ENCODE results near the gene GTF2F1. TPM values are rescaled to one million over a fixed set of nuclear protein-coding genes. Genes with fewer than 3 reads are reported as not detected.

GTF2F1 gene
- total and polyA plus RNA-seq, 10 of the 15 experiments (the other 5 are each of a cell fraction or from before 2014, with no cell fraction given): 4.5 to 61.7 (median 48.5) TPM

- BruUV-seq (replicated peaks): no TSS peak
- H2AFZ ChIP-seq (ENCODE audit: control insufficient read depth, low read depth, low read length): no peak overlapping the region
- in situ Hi-C loops (cut with MboI): no loop called here
- H3K79me2 ChIP-seq (ENCODE audit: control insufficient read depth, insufficient read depth, low read length): peaks cover 11% of the 10 kb centered on the region
- SMC1A ChIA-PET (ENCODE audit: uncharacterized antibody, unreplicated experiment): no interaction called here
- no peaks in the 10 kb centered on the region for H3K4me1 ChIP-seq (ENCODE audit: control insufficient read depth, insufficient read depth, low read length)
- ATAC-seq (no peak), FAIRE-seq (no peak), DNase-seq (ENCODE audit: low read depth, low spot score) (no peak)
- WGBS (ENCODE audit: insufficient coverage, insufficient replicate concordance, low lambda C conversion rate, missing lambda C conversion rate): 98% methylated on average over 30 of the region's 32 CpGs
- CTCF ChIA-PET: no interaction called here
- RAD21 ChIA-PET (ENCODE audit: unreplicated experiment): no interaction called here
- peaks cover 27 to 52% of the 10 kb centered on the region in 2 experiments for H3K36me3 ChIP-seq (ENCODE audit: control insufficient read depth in 2 of 2, insufficient read depth in 2 of 2, low read length in 1 of 2)
- no peak overlapping the region for H3K4me3 ChIP-seq
- no peaks in the 10 kb centered on the region for H3K27me3 ChIP-seq (replicated peaks in 1 of 2; ENCODE audit: control insufficient read depth in 2 of 2, insufficient read depth in 2 of 2, low read length in 1 of 2)
- H3K27ac ChIP-seq (ENCODE audit: control insufficient read depth, insufficient read depth): no peak overlapping the region
- intact Hi-C loops (cut with micrococcal nuclease; ENCODE audit: unreplicated experiment): no loop called here
- peaks cover 8% of the 10 kb centered on the region; the same call in 1 of the 2 replicates for H4K20me1 ChIP-seq (ENCODE audit: control insufficient read depth, insufficient read depth)
- H3K9me3 ChIP-seq (replicated peaks; ENCODE audit: control insufficient read depth, insufficient read depth, low read length): no peaks in the 10 kb centered on the region
- H3K9ac ChIP-seq (ENCODE audit: control insufficient read depth, insufficient read depth, low read length): no peak overlapping the region
- POLR2A ChIA-PET: no interaction called here
- H3K4me2 ChIP-seq (ENCODE audit: control insufficient read depth, insufficient read depth): no peak overlapping the region
- TF ChIP-seq POLR2A (IDR thresholded peaks at IDR 0.05; ENCODE audit: low read depth, low read length) (peak; percentile 41; the same call in 1 of the 2 replicates), CREM (IDR thresholded peaks at IDR 0.05; ENCODE audit: low read depth) (no peak)
Observed at GRCh38 chr19:6415591-6416190, 22.7 kb upstream of the GTF2F1 start.

- DNase-seq (ENCODE audit: low read depth, low spot score): no peak
- 94% methylated on average over 47 of the region's 47 CpGs for WGBS (ENCODE audit: insufficient coverage, insufficient replicate concordance, low lambda C conversion rate, missing lambda C conversion rate)
- CTCF ChIA-PET: no interaction called here
- SMC1A ChIA-PET (ENCODE audit: uncharacterized antibody, unreplicated experiment): no interaction called here
- in situ Hi-C loops (cut with MboI): no loop called here
- no peaks in the 10 kb centered on the region for H3K4me1 ChIP-seq (ENCODE audit: control insufficient read depth, insufficient read depth, low read length)
- no peak for ATAC-seq
- H3K4me3 ChIP-seq: no peak overlapping the region
- no peak overlapping the region for H2AFZ ChIP-seq (ENCODE audit: control insufficient read depth, low read depth, low read length)
- peaks cover 5% of the 10 kb centered on the region for H3K79me2 ChIP-seq (ENCODE audit: control insufficient read depth, insufficient read depth, low read length)
- RAD21 ChIA-PET (ENCODE audit: unreplicated experiment): no interaction called here
- TF ChIP-seq POLR2A (IDR thresholded peaks at IDR 0.05; ENCODE audit: low read depth, low read length) (peak; percentile 18; the same call in 1 of the 2 replicates), SREBF2 (IDR thresholded peaks at IDR 0.05; ENCODE audit: low read length) (no peak)
- H3K9ac ChIP-seq (ENCODE audit: control insufficient read depth, insufficient read depth, low read length): no peak overlapping the region
- intact Hi-C loops (cut with micrococcal nuclease; ENCODE audit: unreplicated experiment): no loop called here
- peaks cover 22 to 45% of the 10 kb centered on the region in 2 experiments; a peak in 3 of 4 replicates for H3K36me3 ChIP-seq (ENCODE audit: control insufficient read depth in 2 of 2, insufficient read depth in 2 of 2, low read length in 1 of 2)
- BruUV-seq (replicated peaks): no TSS peak
- POLR2A ChIA-PET: no interaction called here
- FAIRE-seq: no peak
- H4K20me1 ChIP-seq (ENCODE audit: control insufficient read depth, insufficient read depth): peaks cover 7% of the 10 kb centered on the region; the same call in 1 of the 2 replicates
- no peak overlapping the region for H3K27ac ChIP-seq (ENCODE audit: control insufficient read depth, insufficient read depth)
- H3K27me3 ChIP-seq (replicated peaks in 1 of 2; ENCODE audit: control insufficient read depth in 2 of 2, insufficient read depth in 2 of 2, low read length in 1 of 2): no peaks in the 10 kb centered on the region
- no peak overlapping the region for H3K4me2 ChIP-seq (ENCODE audit: control insufficient read depth, insufficient read depth)
- H3K9me3 ChIP-seq (replicated peaks; ENCODE audit: control insufficient read depth, insufficient read depth, low read length): no peaks in the 10 kb centered on the region
Observed at GRCh38 chr19:6414793-6415590, 22.0 kb upstream of the GTF2F1 start.
